ENCODE results near the gene RPL3. TPM values are rescaled to one million over a fixed set of nuclear protein-coding genes. Genes with fewer than 3 reads are reported as not detected.

RPL3 gene
- total RNA-seq, 4 donors from 2014 or later = 2,019 to 2,284 (median 2,183) TPM

DNA sequence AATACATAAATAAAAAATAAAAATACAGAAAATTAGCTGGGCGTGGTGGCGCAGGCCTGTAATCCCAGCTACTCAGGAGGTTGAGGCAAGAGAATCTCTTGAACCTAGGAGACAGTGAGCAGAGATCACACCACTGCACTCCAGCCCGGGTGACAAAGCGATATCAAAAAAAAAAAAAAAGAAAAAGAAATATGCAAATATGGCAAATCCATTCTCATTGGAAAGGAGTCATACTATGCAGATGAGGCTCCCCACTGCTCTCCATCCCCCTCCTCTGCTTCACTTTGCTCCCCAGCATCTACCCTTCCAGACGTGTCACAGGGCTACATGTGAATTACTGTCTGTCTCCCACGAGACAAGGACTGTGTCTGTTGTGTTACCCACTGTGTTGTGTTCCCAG is 38.3 kb downstream of the RPL3 start:
- H3K4me1 ChIP-seq = peaks cover 24 to 53% (median 40%) of the 10 kb centered on the region in 4 donors
- H3K27ac ChIP-seq (replicated peaks in 1 of 4) = no peak overlapping the region
- no peak overlapping the region for H3K4me3 ChIP-seq
- H3K36me3 ChIP-seq = no peaks in the 10 kb centered on the region
- H3K27me3 ChIP-seq = peaks cover 0 to 16% (median 0%) of the 10 kb centered on the region in 4 donors
- 89% methylated on average over 6 of the region's 6 CpGs for WGBS
- intact Hi-C loops (cut with DNase I) = no loop called here
- no peak for DNase-seq (ENCODE audit: extremely low spot score)
- H3K9me3 ChIP-seq = peaks cover 0 to 7% (median 5%) of the 10 kb centered on the region in 4 donors
- TF ChIP-seq, protein P1, sequence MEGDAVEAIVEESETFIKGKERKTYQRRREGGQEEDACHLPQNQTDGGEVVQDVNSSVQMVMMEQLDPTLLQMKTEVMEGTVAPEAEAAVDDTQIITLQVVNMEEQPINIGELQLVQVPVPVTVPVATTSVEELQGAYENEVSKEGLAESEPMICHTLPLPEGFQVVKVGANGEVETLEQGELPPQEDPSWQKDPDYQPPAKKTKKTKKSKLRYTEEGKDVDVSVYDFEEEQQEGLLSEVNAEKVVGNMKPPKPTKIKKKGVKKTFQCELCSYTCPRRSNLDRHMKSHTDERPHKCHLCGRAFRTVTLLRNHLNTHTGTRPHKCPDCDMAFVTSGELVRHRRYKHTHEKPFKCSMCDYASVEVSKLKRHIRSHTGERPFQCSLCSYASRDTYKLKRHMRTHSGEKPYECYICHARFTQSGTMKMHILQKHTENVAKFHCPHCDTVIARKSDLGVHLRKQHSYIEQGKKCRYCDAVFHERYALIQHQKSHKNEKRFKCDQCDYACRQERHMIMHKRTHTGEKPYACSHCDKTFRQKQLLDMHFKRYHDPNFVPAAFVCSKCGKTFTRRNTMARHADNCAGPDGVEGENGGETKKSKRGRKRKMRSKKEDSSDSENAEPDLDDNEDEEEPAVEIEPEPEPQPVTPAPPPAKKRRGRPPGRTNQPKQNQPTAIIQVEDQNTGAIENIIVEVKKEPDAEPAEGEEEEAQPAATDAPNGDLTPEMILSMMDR (IDR thresholded peaks at IDR 0.05) = no peak
- TF ChIP-seq POLR2AphosphoS5 (IDR thresholded peaks at IDR 0.05) (no peak), EP300 (IDR thresholded peaks at IDR 0.05) (no peak), POLR2A (IDR thresholded peaks at IDR 0.05; ENCODE audit: low read depth) (no peak)

DNA sequence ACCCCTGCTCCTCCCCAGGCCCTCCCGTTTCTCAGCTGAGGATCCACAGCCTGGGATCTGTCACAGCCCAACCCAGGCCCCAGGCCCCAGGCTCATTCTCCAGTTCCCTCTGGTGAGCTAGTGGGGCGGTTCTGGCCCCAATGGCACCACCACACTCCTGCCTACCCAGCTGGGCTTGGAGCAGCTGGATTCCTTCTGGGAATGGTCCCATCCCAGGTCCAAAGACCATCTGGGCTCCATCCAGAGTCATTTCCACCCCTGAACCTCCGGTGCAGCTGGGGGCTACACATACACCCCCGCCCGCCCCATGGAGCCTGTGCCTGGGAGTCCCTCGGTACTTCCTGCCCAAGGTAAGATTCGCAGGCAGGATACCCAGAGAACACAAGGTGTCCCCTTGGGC is 39.2 kb downstream of the RPL3 start:
- WGBS = 92% methylated on average over 6 of the region's 7 CpGs
- no peaks in the 10 kb centered on the region for H3K36me3 ChIP-seq
- peaks cover 0 to 16% (median 0%) of the 10 kb centered on the region in 4 donors for H3K27me3 ChIP-seq
- H3K4me1 ChIP-seq = peaks cover 24 to 53% (median 41%) of the 10 kb centered on the region in 4 donors
- no peak overlapping the region for H3K27ac ChIP-seq (replicated peaks in 1 of 4)
- no peak for TF ChIP-seq EP300 (IDR thresholded peaks at IDR 0.05)
- TF ChIP-seq POLR2AphosphoS5 (IDR thresholded peaks at IDR 0.05) = no peak
- no peak for TF ChIP-seq POLR2A (IDR thresholded peaks at IDR 0.05; ENCODE audit: low read depth)
- TF ChIP-seq, protein P1 (IDR thresholded peaks at IDR 0.05) = no peak
- intact Hi-C loops (cut with DNase I) = no loop called here
- H3K4me3 ChIP-seq = no peak overlapping the region
- H3K9me3 ChIP-seq = peaks cover 0 to 7% (median 5%) of the 10 kb centered on the region in 4 donors
- no peak for DNase-seq (ENCODE audit: extremely low spot score)

DNA sequence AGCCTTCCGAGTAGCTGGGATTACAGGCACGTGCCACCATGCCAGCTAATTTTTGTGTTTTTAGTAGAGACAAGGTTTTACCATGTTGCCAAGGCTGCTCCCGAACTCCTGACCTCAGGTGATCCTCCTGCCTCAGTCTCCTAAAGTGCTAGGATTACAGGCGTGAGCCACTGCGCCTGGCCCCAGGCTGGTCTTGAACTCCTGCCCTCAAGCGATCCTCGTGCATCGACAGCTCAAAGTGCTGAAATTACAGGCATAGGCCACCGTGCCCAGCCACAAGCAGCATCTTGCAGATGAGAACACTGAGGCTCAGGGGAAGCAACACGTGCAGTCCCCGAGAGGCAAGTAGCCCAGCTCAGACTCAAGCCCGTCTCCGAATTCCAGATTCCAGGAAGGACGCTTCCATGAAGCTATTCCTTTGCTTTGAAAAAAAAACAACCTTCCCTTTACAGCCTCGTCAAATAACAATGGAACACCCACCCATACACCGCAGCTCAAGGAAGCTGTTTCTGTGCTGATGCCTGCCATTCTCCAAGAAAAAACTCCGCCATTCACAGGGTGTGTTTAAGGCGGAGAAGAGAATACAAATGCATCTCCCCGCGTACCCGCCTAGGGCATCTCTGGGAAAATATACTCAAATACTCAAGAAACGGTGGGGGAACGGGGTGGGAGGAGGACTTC is 40.1 kb downstream of the RPL3 start:
- H3K36me3 ChIP-seq = no peaks in the 10 kb centered on the region
- WGBS = 77% methylated on average over 23 of the region's 23 CpGs
- peaks cover 24 to 53% (median 40%) of the 10 kb centered on the region in 4 donors for H3K4me1 ChIP-seq
- intact Hi-C loops (cut with DNase I) = no loop called here
- peak overlapping the region in 1 of 4 donors; percentile 37 for H3K27ac ChIP-seq (replicated peaks in 1 of 4)
- H3K9me3 ChIP-seq = no peaks in the 10 kb centered on the region
- DNase-seq (ENCODE audit: extremely low spot score) = no peak
- no peak overlapping the region for H3K4me3 ChIP-seq
- TF ChIP-seq POLR2AphosphoS5 (IDR thresholded peaks at IDR 0.05) = no peak
- no peak for TF ChIP-seq EP300 (IDR thresholded peaks at IDR 0.05)
- peaks cover 0 to 16% (median 0%) of the 10 kb centered on the region in 4 donors for H3K27me3 ChIP-seq

DNA sequence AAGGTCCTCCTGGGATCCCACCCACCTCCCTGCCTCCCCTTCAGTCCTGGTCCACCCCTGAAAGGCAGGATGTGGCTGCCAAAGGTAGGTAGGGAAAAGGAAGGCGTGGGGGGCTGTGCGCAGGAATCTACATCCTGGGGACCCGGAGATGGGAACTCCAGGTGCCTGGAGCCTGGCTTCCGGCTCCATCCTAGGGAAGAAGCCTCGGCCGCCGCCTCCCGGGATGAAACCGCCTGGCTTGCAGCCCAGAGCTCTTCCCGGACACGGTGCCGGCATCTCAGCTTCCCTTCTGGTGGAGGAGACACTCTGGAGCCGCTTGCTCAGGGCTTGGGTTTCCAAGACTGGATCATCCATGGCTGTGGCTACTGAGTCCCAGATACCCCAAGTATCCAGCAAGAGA is 41.4 kb downstream of the RPL3 start:
- peaks cover 16 to 41% (median 28%) of the 10 kb centered on the region in 4 donors for H3K4me1 ChIP-seq
- peak overlapping the region in 1 of 4 donors; percentile 37 for H3K27ac ChIP-seq (replicated peaks in 1 of 4)
- TF ChIP-seq POLR2A (IDR thresholded peaks at IDR 0.05; ENCODE audit: low read depth) (no peak), EP300 (IDR thresholded peaks at IDR 0.05) (no peak), POLR2AphosphoS5 (IDR thresholded peaks at IDR 0.05) (no peak)
- TF ChIP-seq, protein P1 (IDR thresholded peaks at IDR 0.05) = no peak
- H3K9me3 ChIP-seq = no peaks in the 10 kb centered on the region
- DNase-seq (ENCODE audit: extremely low spot score) = no peak
- peaks cover 0 to 16% (median 0%) of the 10 kb centered on the region in 4 donors for H3K27me3 ChIP-seq
- no peaks in the 10 kb centered on the region for H3K36me3 ChIP-seq
- intact Hi-C loops (cut with DNase I) = no loop called here
- H3K4me3 ChIP-seq = no peak overlapping the region
- WGBS = 43% methylated on average over 11 of the region's 13 CpGs

DNA sequence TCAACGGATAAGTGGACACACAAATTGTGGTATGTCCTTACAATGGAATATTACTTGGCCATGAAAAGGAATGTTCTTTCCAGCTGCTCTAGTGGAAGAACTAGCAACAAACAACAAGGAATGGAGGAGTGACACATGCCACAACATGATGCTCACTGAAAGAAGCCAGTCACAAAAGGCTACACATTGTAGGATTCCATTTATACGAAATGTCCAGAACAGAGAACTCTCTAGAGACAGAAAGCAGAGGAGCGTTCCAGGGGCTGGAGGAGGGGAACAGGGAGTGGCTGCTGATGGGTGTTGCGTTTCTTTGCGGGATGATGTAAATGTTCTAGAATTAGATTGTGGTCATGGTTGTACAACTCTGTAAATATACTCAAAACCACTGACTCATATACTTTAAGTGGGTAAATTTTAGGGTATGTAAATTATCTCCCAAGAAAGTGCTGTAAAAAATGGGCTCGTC is 42.2 kb downstream of the RPL3 start:
- TF ChIP-seq POLR2AphosphoS5 (IDR thresholded peaks at IDR 0.05) (no peak), EP300 (IDR thresholded peaks at IDR 0.05) (no peak), POLR2A (IDR thresholded peaks at IDR 0.05; ENCODE audit: low read depth) (no peak)
- TF ChIP-seq, protein P1 (IDR thresholded peaks at IDR 0.05) = no peak
- peaks cover 0 to 16% (median 0%) of the 10 kb centered on the region in 4 donors for H3K27me3 ChIP-seq
- no peak overlapping the region for H3K4me3 ChIP-seq
- intact Hi-C loops (cut with DNase I) = no loop called here
- no peaks in the 10 kb centered on the region for H3K36me3 ChIP-seq
- no peaks in the 10 kb centered on the region for H3K9me3 ChIP-seq
- no peak for DNase-seq (ENCODE audit: extremely low spot score)
- peaks cover 8 to 34% (median 20%) of the 10 kb centered on the region in 4 donors for H3K4me1 ChIP-seq
- 72% methylated on average over 6 of the region's 6 CpGs for WGBS
- H3K27ac ChIP-seq (replicated peaks in 1 of 4) = no peak overlapping the region

All from esophagus muscularis mucosa (tissue), 4 donors.